OCI-LY1 (cell line): Measurements from ENCODE around the gene ASB8.

Source experiments
- H2AFZ ChIP-seq: fragments of 200-600 bp; sonication (generic), shearing (Covaris generic); 2 replicates; pipeline ENCODE4 v1.6.0; 2014; ENCODE audit warnings: antibody characterized with exemption, mild to moderate bottlenecking, low read length
- H3F3A ChIP-seq: fragments of 200-600 bp; sonication (generic), shearing (Covaris generic); 2 replicates; pipeline ENCODE4 v1.6.0; 2014; ENCODE audit warnings: mild to moderate bottlenecking, antibody characterized with exemption, low read length, moderate library complexity; ENCODE audit not compliant: insufficient read depth
- H3K27ac ChIP-seq: fragments of 200-600 bp; sonication (generic); 2 replicates; pipeline ENCODE4 v1.5.1; 2014; ENCODE audit warnings: low read length, mixed run types, mild to moderate bottlenecking, low read depth; ENCODE audit not compliant: poor library complexity, severe bottlenecking
- H3K27me3 ChIP-seq: fragments of 200-600 bp; sonication (generic); 2 replicates; pipeline ENCODE4 v1.6.0; 2014; ENCODE audit warnings: antibody characterized with exemption, mild to moderate bottlenecking, low read length, moderate library complexity; ENCODE audit not compliant: insufficient read depth
- H3K36me3 ChIP-seq: fragments of 200-600 bp; sonication (generic); 2 replicates; pipeline ENCODE4 v1.6.1; 2014; ENCODE audit warnings: mild to moderate bottlenecking, antibody characterized with exemption, low read length, moderate library complexity, mixed read lengths; ENCODE audit not compliant: insufficient read depth
- H3K4me1 ChIP-seq: fragments of 200-600 bp; sonication (generic); 2 replicates; pipeline ENCODE4 v1.5.1; 2014; ENCODE audit warnings: mild to moderate bottlenecking, low read length, moderate library complexity; ENCODE audit not compliant: insufficient read depth, severe bottlenecking
- H3K4me2 ChIP-seq: fragments of 200-600 bp; sonication (generic), shearing (Covaris generic); 2 replicates; pipeline ENCODE4 v1.6.1; 2014; ENCODE audit warnings: low read length
- H3K4me3 ChIP-seq: fragments of 200-600 bp; sonication (generic); 2 replicates; pipeline ENCODE4 v1.5.1; 2014; ENCODE audit warnings: low read length, low read depth, mild to moderate bottlenecking, mixed read lengths; ENCODE audit not compliant: poor library complexity, severe bottlenecking
- H3K79me2 ChIP-seq: fragments of 200-600 bp; shearing (Covaris generic); 2 replicates; pipeline ENCODE4 v1.6.1; 2016; ENCODE audit warnings: mixed run types, low read length, mixed read lengths; ENCODE audit not compliant: insufficient read depth
- H3K9ac ChIP-seq: fragments of 200-600 bp; sonication (generic), shearing (Covaris generic); 2 replicates; pipeline ENCODE4 v1.6.1; 2014; ENCODE audit warnings: mild to moderate bottlenecking, low read length, mixed read lengths
- H3K9me2 ChIP-seq: fragments of 200-600 bp; sonication (generic), shearing (Covaris generic); 2 replicates; pipeline ENCODE4 v1.6.1; 2014; ENCODE audit warnings: low read depth, mild to moderate bottlenecking, low read length, mixed read lengths
- H3K9me3 ChIP-seq: fragments of 200-600 bp; shearing (Covaris generic); 2 replicates; pipeline ENCODE4 v1.6.1; 2014; ENCODE audit warnings: low read length, mixed read lengths
- H4K20me1 ChIP-seq: fragments of 200-600 bp; sonication (generic), shearing (Covaris generic); 2 replicates; pipeline ENCODE4 v1.6.0; 2016; ENCODE audit warnings: mild to moderate bottlenecking, low read length; ENCODE audit not compliant: insufficient read depth
- CTCF ChIP-seq: fragments of 200-600 bp; sonication (generic), shearing (Covaris generic); IDR thresholded peaks from 2 replicates; pipeline ENCODE4 v1.5.1; 2017; ENCODE audit warnings: mild to moderate bottlenecking, antibody characterized with exemption, low read length, moderate library complexity, mixed read lengths
- EZH2 ChIP-seq: fragments of 200-600 bp; sonication (generic), shearing (Covaris generic); IDR thresholded peaks from 2 replicates; pipeline ENCODE4 v1.8.0; 2017; ENCODE audit warnings: borderline replicate concordance, mixed run types, mild to moderate bottlenecking, antibody characterized with exemption, low read length, moderate library complexity, mixed read lengths

The ASB8 gene

GRCh38 chr12:48187916-48188695 is 30.8 kb upstream of the ASB8 start:
- Histone ChIP-seq H3K4me1 (no peaks in the 10 kb centered on the region), H4K20me1 (no peaks in the 10 kb centered on the region), H3K9me2 (no peaks in the 10 kb centered on the region), H3K36me3 (no peaks in the 10 kb centered on the region), H3K4me3 (no peak overlapping the region), H3K9ac (no peak overlapping the region), H3K79me2 (no peaks in the 10 kb centered on the region), H3F3A (no peaks in the 10 kb centered on the region), H3K27me3 (no peaks in the 10 kb centered on the region), H3K4me2 (no peak overlapping the region), H3K27ac (no peak overlapping the region), H3K9me3 (no peaks in the 10 kb centered on the region), H2AFZ (no peak overlapping the region)
- no peak for TF ChIP-seq CTCF
- TF ChIP-seq EZH2: no peak

GRCh38 chr12:48185181-48185919 is 28.0 kb upstream of the ASB8 start:
- no peak overlapping the region for H2AFZ ChIP-seq
- no peaks in the 10 kb centered on the region for H4K20me1 ChIP-seq
- no peak overlapping the region for H3K4me3 ChIP-seq
- no peak for TF ChIP-seq EZH2
- no peak for TF ChIP-seq CTCF
- H3K27me3 ChIP-seq: no peaks in the 10 kb centered on the region
- H3K9me3 ChIP-seq: no peaks in the 10 kb centered on the region
- H3F3A ChIP-seq: no peaks in the 10 kb centered on the region
- no peak overlapping the region for H3K4me2 ChIP-seq
- no peaks in the 10 kb centered on the region for H3K36me3 ChIP-seq
- H3K27ac ChIP-seq: no peak overlapping the region
- H3K9me2 ChIP-seq: no peaks in the 10 kb centered on the region
- H3K4me1 ChIP-seq: peaks cover 7% of the 10 kb centered on the region
- no peak overlapping the region for H3K9ac ChIP-seq
- no peaks in the 10 kb centered on the region for H3K79me2 ChIP-seq

- TF ChIP-seq EZH2 (no peak), CTCF (no peak)
- Histone ChIP-seq H3K4me3 (no peak overlapping the region), H3K4me2 (no peak overlapping the region), H3K9ac (no peak overlapping the region), H3K4me1 (peaks cover 7% of the 10 kb centered on the region), H3K27me3 (no peaks in the 10 kb centered on the region), H3K36me3 (no peaks in the 10 kb centered on the region), H3K79me2 (no peaks in the 10 kb centered on the region), H3K27ac (no peak overlapping the region), H4K20me1 (no peaks in the 10 kb centered on the region), H3K9me2 (no peaks in the 10 kb centered on the region), H2AFZ (no peak overlapping the region), H3K9me3 (no peaks in the 10 kb centered on the region), H3F3A (no peaks in the 10 kb centered on the region)
Observed at GRCh38 chr12:48184549-48184922, 27.2 kb upstream of the ASB8 start.
